Loucy (cell line): Measurements from ENCODE around the gene SAMD5.

Experiments
- H2AFZ ChIP-seq: fragments of 200-600 bp; sonication (generic); 2 replicates; pipeline ENCODE4 v1.6.0; 2016; ENCODE audit warnings: antibody characterized with exemption, mild to moderate bottlenecking, low read length, moderate library complexity
- H3F3A ChIP-seq: fragments of 200-600 bp; 2 replicates; pipeline ENCODE4 v1.6.0; 2016; ENCODE audit warnings: antibody characterized with exemption, low read depth, mild to moderate bottlenecking
- H3K27me3 ChIP-seq: fragments of 200-600 bp; sonication (generic); 2 replicates; pipeline ENCODE4 v1.6.1; 2014; ENCODE audit warnings: low read length, mild to moderate bottlenecking; ENCODE audit not compliant: insufficient read depth, poor library complexity, severe bottlenecking
- H3K36me3 ChIP-seq: fragments of 200-600 bp; sonication (generic); 2 replicates; pipeline ENCODE4 v1.6.1; 2016; ENCODE audit warnings: low read length; ENCODE audit not compliant: insufficient read depth
- H3K4me1 ChIP-seq: fragments of 200-600 bp; sonication (generic); 2 replicates; pipeline ENCODE4 v1.5.1; 2014; ENCODE audit warnings: low read length, mild to moderate bottlenecking; ENCODE audit not compliant: insufficient read depth, poor library complexity, severe bottlenecking
- H3K4me2 ChIP-seq: fragments of 200-600 bp; sonication (generic); 2 replicates; pipeline ENCODE4 v1.6.0; 2014; ENCODE audit warnings: antibody characterized with exemption, low read length, low read depth, mild to moderate bottlenecking; ENCODE audit not compliant: poor library complexity, severe bottlenecking
- H3K4me3 ChIP-seq: fragments of 200-600 bp; sonication (generic); 2 replicates; pipeline ENCODE4 v1.5.1; 2014; ENCODE audit warnings: low read length, mild to moderate bottlenecking, mixed read lengths; ENCODE audit not compliant: poor library complexity, severe bottlenecking
- H3K79me2 ChIP-seq: fragments of 200-600 bp; sonication (generic); 2 replicates; pipeline ENCODE4 v1.6.1; 2014; ENCODE audit warnings: low read length; ENCODE audit not compliant: insufficient read depth
- H3K9ac ChIP-seq: fragments of 200-600 bp; sonication (generic); 2 replicates; pipeline ENCODE4 v1.6.0; 2014; ENCODE audit warnings: mild to moderate bottlenecking, low read depth, low read length, moderate library complexity; ENCODE audit not compliant: poor library complexity, severe bottlenecking
- H3K9me2 ChIP-seq: fragments of 200-600 bp; sonication (generic); replicated peaks from 2 replicates; pipeline ENCODE4 v1.6.1; 2016; ENCODE audit warnings: low read depth, low read length, mixed read lengths
- H3K9me3 ChIP-seq: fragments of 200-600 bp; sonication (generic); 2 replicates; pipeline ENCODE4 v1.6.1; 2014; ENCODE audit warnings: mild to moderate bottlenecking, antibody characterized with exemption, low read length, low read depth; ENCODE audit not compliant: insufficient read depth
- H4K20me1 ChIP-seq: fragments of 200-600 bp; sonication (generic); 2 replicates; pipeline ENCODE4 v1.6.0; 2014; ENCODE audit warnings: antibody characterized with exemption, low read length, mild to moderate bottlenecking; ENCODE audit not compliant: insufficient read depth, poor library complexity, severe bottlenecking
- CTCF ChIP-seq: fragments of 200-600 bp; sonication (generic); conservative IDR thresholded peaks from 2 replicates; pipeline ENCODE4 v1.5.1; 2014; ENCODE audit warnings: mild to moderate bottlenecking, antibody characterized with exemption, low read length
- EZH2phosphoT487 ChIP-seq: fragments of 200-600 bp; IDR thresholded peaks from 2 replicates; pipeline ENCODE4 v1.6.1; 2018; ENCODE audit warnings: antibody characterized with exemption, mild to moderate bottlenecking, moderate library complexity, borderline replicate concordance

SAMD5 gene

GRCh38 chr6:147569788-147570187, 61.3 kb downstream of the SAMD5 start:
- Histone ChIP-seq H2AFZ (no peak overlapping the region), H3K9me3 (no peaks in the 10 kb centered on the region), H4K20me1 (no peaks in the 10 kb centered on the region), H3F3A (no peaks in the 10 kb centered on the region), H3K4me1 (no peaks in the 10 kb centered on the region), H3K27me3 (no peaks in the 10 kb centered on the region), H3K4me3 (no peak overlapping the region), H3K9me2 (no peaks in the 10 kb centered on the region), H3K36me3 (no peaks in the 10 kb centered on the region), H3K79me2 (no peaks in the 10 kb centered on the region), H3K4me2 (no peak overlapping the region), H3K9ac (no peak overlapping the region)
- no peak for TF ChIP-seq CTCF
- no peak for TF ChIP-seq EZH2phosphoT487

GRCh38 chr6:147570681-147571080, 62.2 kb downstream of the SAMD5 start:
- Histone ChIP-seq H3K4me1 (no peaks in the 10 kb centered on the region), H3K9me3 (no peaks in the 10 kb centered on the region), H3K36me3 (no peaks in the 10 kb centered on the region), H3K9me2 (no peaks in the 10 kb centered on the region), H3F3A (no peaks in the 10 kb centered on the region), H3K79me2 (no peaks in the 10 kb centered on the region), H3K9ac (no peak overlapping the region), H2AFZ (no peak overlapping the region), H3K4me3 (no peak overlapping the region), H3K4me2 (no peak overlapping the region), H4K20me1 (no peaks in the 10 kb centered on the region), H3K27me3 (no peaks in the 10 kb centered on the region)
- TF ChIP-seq EZH2phosphoT487 (no peak), CTCF (no peak)

- Histone ChIP-seq H3K36me3 (no peaks in the 10 kb centered on the region), H3K4me2 (no peak overlapping the region), H3F3A (no peaks in the 10 kb centered on the region), H2AFZ (no peak overlapping the region), H3K9me3 (peaks cover 6% of the 10 kb centered on the region; the same call in 1 of the 2 replicates), H3K4me3 (no peak overlapping the region), H3K9me2 (no peaks in the 10 kb centered on the region), H3K79me2 (no peaks in the 10 kb centered on the region), H3K4me1 (no peaks in the 10 kb centered on the region), H4K20me1 (no peaks in the 10 kb centered on the region), H3K27me3 (no peaks in the 10 kb centered on the region), H3K9ac (no peak overlapping the region)
- TF ChIP-seq CTCF: no peak
- no peak for TF ChIP-seq EZH2phosphoT487
Observed at GRCh38 chr6:147577488-147577887, 69.0 kb downstream of the SAMD5 start.
